Mononuclear cell (primary cell): ENCODE data around the gene CHRNA1. TPM values are rescaled to one million over a fixed set of nuclear protein-coding genes. Genes with fewer than 3 reads are reported as not detected.

Experiments
- H3K27me3 ChIP-seq: 2 replicates; pipeline ENCODE4 v1.6.0; 2011; ENCODE audit warnings: low read length, control low read depth; ENCODE audit not compliant: insufficient read depth
- H3K4me1 ChIP-seq: 2 replicates; pipeline ENCODE4 v1.5.1; 2011; ENCODE audit warnings: mild to moderate bottlenecking, low read length, control low read depth; ENCODE audit not compliant: insufficient read depth
- H3K4me3 ChIP-seq: 2 replicates; pipeline ENCODE4 v1.5.1; 2011; ENCODE audit warnings: mild to moderate bottlenecking, low read length, moderate library complexity
- H3K9me3 ChIP-seq: 2 replicates; pipeline ENCODE4 v1.5.1; 2011; ENCODE audit warnings: low read depth, mild to moderate bottlenecking, control low read depth, low read length
- total RNA-seq: library from RNA; depleted of rRNA; stranded (reverse); fragments of >200 nt; gene quantifications from one replicate; pipeline ENCODE4 v1.2.3, GENCODE V29; 2012

The CHRNA1 gene
- 0.21 TPM for total RNA-seq

GRCh38 chr2:174764280-174765255 lies at the start of gene CHRNA1:
Gene CHRNA1 (minus strand): TSS chr2:174764472. CDS start chr2:174764394, 78 bp downstream.
- H3K9me3 ChIP-seq: no peaks in the 10 kb centered on the region
- no peak within 1 kb of the TSS for H3K4me3 ChIP-seq
- no peaks in the 10 kb centered on the region for H3K4me1 ChIP-seq
- H3K27me3 ChIP-seq: peaks cover 20% of the 10 kb centered on the region

DNA sequence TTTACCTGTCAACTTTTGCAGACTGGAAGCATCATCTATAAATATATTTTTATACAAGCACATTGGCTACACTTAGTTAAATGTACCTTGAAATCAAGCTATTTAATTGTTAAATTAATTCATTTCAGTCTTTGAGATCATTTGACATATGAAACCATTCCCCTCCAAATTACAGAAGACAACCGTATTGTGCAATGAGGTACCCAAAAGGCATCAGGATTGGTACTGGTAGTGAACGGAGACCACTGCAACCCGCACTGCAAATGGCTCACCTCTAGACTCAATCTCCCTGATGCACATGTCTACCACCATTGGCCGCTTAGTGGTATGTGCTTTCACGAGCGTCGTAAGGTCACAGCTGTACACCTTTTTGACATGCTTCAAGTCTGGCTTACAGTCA lies 47.8 kb upstream of the CHRNA1 start:
- Histone ChIP-seq H3K4me1 (no peaks in the 10 kb centered on the region), H3K9me3 (no peaks in the 10 kb centered on the region), H3K27me3 (no peaks in the 10 kb centered on the region), H3K4me3 (no peak overlapping the region)

- H3K4me3 ChIP-seq: no peak overlapping the region
- no peaks in the 10 kb centered on the region for H3K4me1 ChIP-seq
- H3K27me3 ChIP-seq: no peaks in the 10 kb centered on the region
- no peaks in the 10 kb centered on the region for H3K9me3 ChIP-seq
These were observed 43.7 kb upstream of the CHRNA1 start for GRCh38 chr2:174807931-174808330.

DNA sequence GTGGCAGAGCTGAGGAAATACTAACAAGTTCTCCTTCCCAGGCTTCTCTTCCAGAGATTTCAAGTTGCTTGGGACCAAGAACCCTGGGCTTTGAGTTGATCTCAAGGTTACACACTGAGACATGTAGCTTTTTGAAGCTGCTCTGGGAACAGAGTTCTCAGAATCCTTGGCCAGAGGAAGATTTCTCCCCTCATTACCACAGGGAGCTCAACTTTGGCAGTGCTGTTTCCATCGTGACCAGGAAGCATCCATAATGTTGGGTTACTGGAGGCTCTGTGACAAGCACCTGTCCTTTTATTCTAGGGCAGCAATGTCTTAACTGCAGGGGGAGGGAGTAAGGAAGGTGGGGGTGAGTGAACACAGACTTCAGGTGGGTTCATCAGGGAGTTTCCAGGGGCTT lies 41.5 kb upstream of the CHRNA1 start:
- Histone ChIP-seq H3K9me3 (no peaks in the 10 kb centered on the region), H3K4me3 (no peak overlapping the region), H3K4me1 (no peaks in the 10 kb centered on the region), H3K27me3 (no peaks in the 10 kb centered on the region)

DNA sequence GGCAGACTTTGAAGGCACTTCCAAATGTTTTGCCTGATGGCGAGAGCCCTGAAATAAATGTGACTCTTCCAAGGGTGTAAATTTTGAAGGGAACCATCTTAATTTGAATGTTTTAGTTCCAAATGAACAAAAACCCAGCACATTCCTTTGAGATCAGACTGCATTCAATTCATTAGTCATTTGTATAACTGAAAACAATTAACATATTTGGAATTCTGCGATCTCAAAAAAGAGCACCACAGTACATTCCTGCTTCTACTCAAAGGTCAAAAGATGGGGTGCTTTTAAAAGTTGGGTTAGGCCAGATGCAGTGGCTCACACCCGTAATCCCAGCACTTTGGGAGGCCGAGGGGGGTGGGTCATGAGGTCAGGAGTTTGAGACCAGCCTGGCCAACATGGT lies 38.2 kb upstream of the CHRNA1 start:
- Histone ChIP-seq H3K4me1 (no peaks in the 10 kb centered on the region), H3K9me3 (no peaks in the 10 kb centered on the region), H3K27me3 (no peaks in the 10 kb centered on the region), H3K4me3 (no peak overlapping the region)

GRCh38 chr2:174800436-174801205 lies 36.3 kb upstream of the CHRNA1 start:
- Histone ChIP-seq H3K9me3 (no peaks in the 10 kb centered on the region), H3K4me3 (no peak overlapping the region), H3K27me3 (no peaks in the 10 kb centered on the region), H3K4me1 (no peaks in the 10 kb centered on the region)

DNA sequence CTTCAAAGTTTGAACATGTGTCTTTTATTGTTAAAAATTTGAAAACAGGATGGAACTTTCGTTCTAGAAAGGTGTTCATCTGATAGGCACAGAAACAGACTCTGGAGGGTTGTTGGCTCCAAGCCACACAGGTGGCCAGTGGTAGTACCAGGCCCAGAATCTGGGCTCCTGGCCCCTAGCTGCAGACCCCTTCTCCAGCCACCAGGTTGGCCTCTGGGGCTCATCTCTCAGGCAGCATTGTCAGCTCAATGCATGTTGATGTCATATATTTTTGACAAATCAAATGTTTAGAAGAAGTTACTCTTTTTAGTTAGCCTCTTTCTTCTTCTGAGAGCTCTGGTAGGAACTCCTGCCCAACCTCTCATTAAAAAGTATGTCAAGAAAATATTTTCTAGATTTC lies 34.5 kb upstream of the CHRNA1 start:
- Histone ChIP-seq H3K4me1 (no peaks in the 10 kb centered on the region), H3K4me3 (no peak overlapping the region), H3K27me3 (no peaks in the 10 kb centered on the region), H3K9me3 (no peaks in the 10 kb centered on the region)

- Histone ChIP-seq H3K4me3 (no peak overlapping the region), H3K9me3 (no peaks in the 10 kb centered on the region), H3K4me1 (no peaks in the 10 kb centered on the region), H3K27me3 (no peaks in the 10 kb centered on the region)
These were observed 33.6 kb upstream of the CHRNA1 start for GRCh38 chr2:174797781-174798276.

DNA sequence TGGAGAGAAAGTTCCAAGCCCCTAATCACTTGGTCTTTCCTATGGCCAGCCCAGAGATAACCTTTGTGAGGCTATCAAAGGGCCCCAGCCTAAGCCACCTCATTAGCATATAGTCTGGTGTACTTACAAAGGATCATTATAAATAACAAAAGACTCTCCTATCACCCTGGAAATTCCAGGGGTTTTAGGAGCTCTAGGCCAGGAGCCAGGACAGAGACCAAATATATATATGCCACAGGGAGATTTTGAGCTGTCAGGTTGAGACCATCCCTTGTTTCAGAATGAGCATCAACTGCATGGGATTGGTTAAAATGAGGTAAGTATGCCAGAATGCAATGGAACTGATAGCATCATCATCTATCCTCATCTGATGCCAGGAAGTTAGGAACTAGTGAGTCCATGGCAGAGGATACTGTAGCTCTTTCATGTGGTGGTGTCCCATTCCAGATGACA lies 32.1 kb upstream of the CHRNA1 start:
- no peaks in the 10 kb centered on the region for H3K4me1 ChIP-seq

DNA sequence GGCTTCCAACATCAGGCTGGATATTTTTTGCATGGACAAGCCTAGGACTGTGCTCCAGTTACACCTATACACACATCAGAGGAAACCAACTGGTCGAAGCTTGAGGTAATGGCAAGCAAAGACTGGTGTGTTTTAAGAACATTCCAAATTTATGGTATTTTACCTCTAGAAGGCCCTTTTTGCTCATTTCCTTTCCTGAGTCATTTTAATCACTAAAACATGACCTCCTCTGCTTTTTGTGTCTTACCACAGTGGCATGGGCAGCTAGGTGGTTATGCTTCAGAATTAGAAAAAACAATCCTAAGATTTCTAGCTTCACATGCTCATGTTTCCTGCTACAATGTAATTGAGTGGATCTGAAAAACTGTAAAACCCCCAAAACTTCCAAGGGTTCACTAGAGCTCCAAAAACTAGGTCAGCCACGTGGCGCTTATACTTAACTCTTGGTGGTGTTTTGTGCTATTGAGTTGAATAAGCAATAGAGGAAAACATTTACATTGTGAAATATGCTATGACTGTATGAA lies 30.6 kb upstream of the CHRNA1 start:
- no peaks in the 10 kb centered on the region for H3K4me1 ChIP-seq
- no peak overlapping the region for H3K4me3 ChIP-seq
- H3K9me3 ChIP-seq: no peaks in the 10 kb centered on the region
- no peaks in the 10 kb centered on the region for H3K27me3 ChIP-seq

More for the DNA sequence above, 32.1 kb upstream of the CHRNA1 start:
- H3K27me3 ChIP-seq: no peaks in the 10 kb centered on the region
- H3K4me3 ChIP-seq: no peak overlapping the region
- no peaks in the 10 kb centered on the region for H3K9me3 ChIP-seq

DNA sequence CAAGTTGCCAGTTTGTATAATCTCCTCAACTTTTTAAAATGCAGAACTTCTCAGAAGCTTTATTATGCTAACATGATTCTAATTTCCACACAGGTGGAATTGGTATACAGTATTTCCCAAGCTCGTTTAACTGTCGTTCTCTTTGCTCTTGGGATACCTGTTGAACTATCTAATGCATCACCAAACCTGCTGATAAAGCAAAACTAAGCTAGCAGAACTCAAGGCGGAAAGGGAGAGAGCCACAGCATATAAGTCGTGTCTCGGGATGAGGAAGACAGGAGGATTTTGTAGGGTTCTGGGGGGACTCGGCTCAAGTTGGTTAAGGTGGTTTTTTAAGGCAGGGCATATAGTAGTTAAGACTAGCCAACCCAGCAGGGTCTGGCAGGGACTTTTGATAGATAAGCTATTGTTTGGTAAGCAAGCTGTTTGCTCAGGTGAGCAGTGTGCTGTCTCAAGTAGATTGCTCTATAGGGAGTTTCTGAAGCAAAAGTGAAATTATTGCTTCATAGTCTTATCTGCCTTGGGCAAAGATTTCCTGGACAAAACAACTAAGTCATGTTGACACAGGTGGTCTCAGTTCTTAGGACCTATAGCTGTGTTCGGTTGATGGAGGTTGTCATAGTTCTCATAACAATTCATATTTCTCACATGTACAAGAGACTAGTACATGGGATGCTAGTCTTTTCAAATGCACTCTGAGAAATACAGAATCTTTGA lies 28.2 kb upstream of the CHRNA1 start:
- H3K27me3 ChIP-seq: no peaks in the 10 kb centered on the region
- no peaks in the 10 kb centered on the region for H3K4me1 ChIP-seq
- H3K4me3 ChIP-seq: no peak overlapping the region
- no peaks in the 10 kb centered on the region for H3K9me3 ChIP-seq

DNA sequence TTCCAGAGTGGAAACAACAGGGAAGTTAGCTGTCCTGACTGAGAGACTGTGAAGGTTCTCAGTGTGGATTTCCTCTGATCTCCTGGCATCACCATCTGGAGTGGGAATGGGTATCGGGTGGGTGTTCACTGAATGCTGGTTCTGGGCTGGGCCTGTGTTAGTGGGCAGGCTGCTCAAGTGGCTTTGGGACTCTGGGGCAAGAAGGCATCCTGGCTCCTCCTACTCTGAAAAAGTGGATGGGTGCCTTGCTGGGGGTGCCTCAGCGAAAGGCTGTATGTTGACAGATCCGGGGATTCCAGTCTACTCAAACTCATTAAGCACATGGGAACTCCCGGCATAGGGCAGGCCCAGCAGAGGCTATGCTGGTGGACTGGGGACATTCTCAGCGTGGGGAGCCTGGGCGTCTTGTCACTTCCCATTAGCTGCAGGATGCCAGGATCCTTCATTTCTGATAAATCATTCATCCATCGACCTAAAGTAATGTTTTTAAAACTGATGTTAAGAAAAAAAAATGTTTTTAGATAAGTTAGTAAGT lies 27.5 kb upstream of the CHRNA1 start:
- Histone ChIP-seq H3K4me3 (no peak overlapping the region), H3K27me3 (no peaks in the 10 kb centered on the region), H3K4me1 (no peaks in the 10 kb centered on the region), H3K9me3 (no peaks in the 10 kb centered on the region)

DNA sequence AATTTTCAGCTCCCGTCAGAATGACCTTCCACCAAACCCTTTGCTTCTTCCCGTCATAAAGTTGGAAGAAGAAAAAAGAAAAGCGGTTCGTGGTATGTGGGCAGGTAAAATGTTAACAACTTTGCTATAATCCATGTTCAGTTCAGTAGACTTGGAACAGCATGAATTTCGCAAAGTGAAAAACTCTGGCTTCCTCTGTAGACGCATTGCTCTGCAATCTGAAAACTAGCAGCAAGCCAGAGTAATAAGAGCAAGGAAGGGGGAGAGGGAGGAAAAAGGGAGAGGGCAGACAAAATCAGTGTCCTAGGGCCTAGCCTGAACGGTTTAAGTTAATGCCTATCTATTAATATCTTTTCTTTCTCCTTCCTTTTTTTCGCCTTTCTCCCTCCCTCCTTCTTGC lies 26.7 kb upstream of the CHRNA1 start:
- Histone ChIP-seq H3K4me3 (no peak overlapping the region), H3K4me1 (no peaks in the 10 kb centered on the region), H3K9me3 (no peaks in the 10 kb centered on the region), H3K27me3 (no peaks in the 10 kb centered on the region)

- H3K9me3 ChIP-seq: no peaks in the 10 kb centered on the region
These were observed 24.7 kb upstream of the CHRNA1 start for GRCh38 chr2:174789001-174789400.

More at GRCh38 chr2:174789001-174789400, 24.7 kb upstream of the CHRNA1 start:
- Histone ChIP-seq H3K27me3 (no peaks in the 10 kb centered on the region), H3K4me3 (no peak overlapping the region), H3K4me1 (no peaks in the 10 kb centered on the region)
